Activated effector memory CD4-positive, alpha-beta T cell treated with anti-CD3 and anti-CD28 coated beads, Interleukin-2, amount 50 U/mL, for 16 hours (primary cell): ENCODE measurements around the gene POLR1G.
"Not testable (repeated sequence)": the region's sequence is repeated elsewhere in the genome, so short reads cannot be mapped to it uniquely, and the experiment has no call there.

Experiments
- DNase-seq: peaks from one replicate; pipeline ENCODE4 v3.0.0-alpha.2; 2020

Gene POLR1G

GRCh38 chr19:45401815-45402214 is 4.6 kb upstream of the POLR1G start:
- no peak for DNase-seq

GRCh38 chr19:45402298-45403061 is 4.0 kb upstream of the POLR1G start:
- peak; percentile 68 for DNase-seq

- no peak for DNase-seq
Measured at GRCh38 chr19:45403272-45403671, 3.2 kb upstream of the POLR1G start.

- peak; percentile 87 for DNase-seq
Measured at GRCh38 chr19:45403781-45404556, 2.5 kb upstream of the POLR1G start.

- DNase-seq: peak; percentile 83
Measured at GRCh38 chr19:45404557-45405434, 1.6 kb upstream of the POLR1G start, which contains the start of gene PPP1R13L. Gene PPP1R13L, minus strand, starts transcription at chr19:45405069. Its CDS starts 6,751 bp downstream, at chr19:45398318.

GRCh38 chr19:45405435-45406225 is 814 bp upstream of the POLR1G start:
- peak; percentile 94 for DNase-seq

- no peak for DNase-seq
Measured at GRCh38 chr19:45407091-45407375, 589 bp downstream of the POLR1G start.

- DNase-seq: not testable (repeated sequence)
Measured at GRCh38 chr19:45407585-45407984, 1.1 kb downstream of the POLR1G start.

GRCh38 chr19:45408121-45408520 is 1.7 kb downstream of the POLR1G start:
- no peak for DNase-seq

GRCh38 chr19:45408830-45409556 is 2.5 kb downstream of the POLR1G start:
- no peak for DNase-seq

- no peak for DNase-seq
Measured at GRCh38 chr19:45409557-45409920, 3.1 kb downstream of the POLR1G start.

- DNase-seq: not testable (repeated sequence)
Measured at GRCh38 chr19:45410330-45410729, 3.9 kb downstream of the POLR1G start.

- DNase-seq: no peak
Measured at GRCh38 chr19:45413497-45413896, 7.1 kb downstream of the POLR1G start.

GRCh38 chr19:45414468-45414867 is 8.0 kb downstream of the POLR1G start:
- DNase-seq: no peak

GRCh38 chr19:45417151-45417550 is 10.7 kb downstream of the POLR1G start:
- no peak for DNase-seq

- DNase-seq: no peak
Measured at GRCh38 chr19:45418802-45419201, 12.4 kb downstream of the POLR1G start.

- no peak for DNase-seq
Measured at GRCh38 chr19:45419396-45419795, 13.0 kb downstream of the POLR1G start.

GRCh38 chr19:45419895-45420294 is 13.5 kb downstream of the POLR1G start:
- no peak for DNase-seq

- DNase-seq: no peak
Measured at GRCh38 chr19:45420356-45420755, 13.9 kb downstream of the POLR1G start.

GRCh38 chr19:45420871-45421270 is 14.4 kb downstream of the POLR1G start:
- DNase-seq: no peak

GRCh38 chr19:45421947-45422498 is 15.6 kb downstream of the POLR1G start:
- DNase-seq: no peak
